Myometrial cell (primary cell): Measurements from ENCODE around the gene CIC. TPM values are rescaled to one million over a fixed set of nuclear protein-coding genes. Genes with fewer than 3 reads are reported as not detected.

Source experiments
- total RNA-seq: library from RNA; depleted of rRNA; stranded (reverse); fragments of >200 nt; gene quantifications from 2 replicates; pipeline ENCODE4 v1.2.3, GENCODE V29; 2015

Gene CIC
- total RNA-seq: 28.5 and 34.0 TPM in 2 replicates

DNA sequence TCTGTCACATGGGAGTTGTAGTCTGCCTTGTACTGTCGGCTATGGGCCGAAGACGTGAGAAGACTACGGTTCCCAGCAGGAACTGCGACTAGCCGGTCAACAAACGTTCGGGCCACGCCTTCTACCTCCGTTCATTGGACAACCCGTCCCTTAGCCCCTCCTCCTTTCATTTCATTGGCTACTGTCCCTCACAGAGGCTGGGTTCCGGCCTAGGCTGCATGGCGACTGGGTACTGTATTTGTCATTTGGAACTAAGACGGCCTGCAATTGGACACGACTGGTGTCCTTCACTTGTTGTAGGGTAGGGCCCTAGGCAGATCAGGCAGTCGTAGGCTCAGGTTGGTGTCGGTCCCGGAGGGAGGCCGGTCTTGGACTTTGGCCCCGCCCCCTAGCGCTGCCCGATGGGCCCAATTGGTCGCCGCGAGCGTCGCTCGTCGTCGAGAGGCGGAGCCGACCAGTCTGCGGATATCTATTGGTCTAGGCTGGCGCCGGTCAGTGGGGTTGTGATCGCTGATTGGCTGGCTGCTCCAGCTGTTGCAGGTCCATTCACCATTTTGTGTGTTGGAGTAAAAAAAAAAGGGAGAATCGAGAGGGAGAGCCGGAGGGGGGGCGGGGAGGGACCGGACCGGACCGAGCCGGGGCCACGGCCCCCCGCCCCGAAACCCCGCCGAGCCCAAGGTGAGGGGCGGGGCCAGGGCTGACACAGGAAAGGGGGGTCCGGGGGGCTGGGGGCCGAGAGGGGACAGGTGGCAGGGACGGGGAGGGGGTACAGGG, at the start of gene CIC:
Gene CIC, plus strand, starts transcription at position 549 of the 774 bp plus-strand sequence. CDS start 2,532 bp downstream, outside the sequence.

GRCh38 chr19:42219812-42220750, 49.0 kb upstream of the CIC start, which contains the start of gene ZNF526:
TSS of gene ZNF526 (plus strand) at chr19:42220312. CDS start at chr19:42224404, 4,092 bp downstream.

GRCh38 chr19:42242512-42243409, 26.3 kb upstream of the CIC start, which contains the start of gene GSK3A:
TSS of gene GSK3A (minus strand) at chr19:42242602. CDS start at chr19:42242465, 137 bp downstream.

GRCh38 chr19:42254850-42255765, 13.9 kb upstream of the CIC start, which contains the start of gene ERF:
TSS of gene ERF (minus strand) at chr19:42255128. CDS start at chr19:42254999, 129 bp downstream.

DNA sequence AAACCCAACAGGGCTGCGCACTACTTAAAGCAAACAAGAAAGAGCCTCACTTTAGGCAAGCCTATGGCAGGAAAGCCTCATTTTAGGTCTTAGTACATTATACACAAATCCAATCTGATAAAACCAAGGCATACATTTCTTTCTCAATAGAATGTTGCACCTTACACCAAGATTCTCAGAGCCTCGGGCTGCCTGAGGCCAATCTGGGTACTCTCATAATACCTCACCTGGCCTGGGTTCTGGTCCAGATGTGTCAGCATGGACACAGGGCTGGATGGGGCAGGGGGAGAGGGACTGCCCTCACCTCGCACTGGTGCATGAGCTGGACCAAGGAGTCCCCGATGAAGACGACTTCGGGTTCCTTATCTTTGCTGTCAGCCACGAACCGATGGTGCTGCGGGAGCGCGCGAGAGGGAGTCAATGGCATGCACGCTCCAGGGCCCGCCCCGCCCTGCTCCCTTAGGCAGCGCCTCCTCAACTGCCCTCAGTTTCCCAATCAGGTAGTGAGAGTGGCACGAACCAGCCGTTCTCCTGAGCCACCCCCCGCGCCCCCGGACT, 32.7 kb downstream of the CIC start, which contains the start of gene PRR19:
Gene PRR19, plus strand, starts transcription at position 487 of the 558 bp plus-strand sequence. CDS start 7,453 bp downstream, outside the sequence.

DNA sequence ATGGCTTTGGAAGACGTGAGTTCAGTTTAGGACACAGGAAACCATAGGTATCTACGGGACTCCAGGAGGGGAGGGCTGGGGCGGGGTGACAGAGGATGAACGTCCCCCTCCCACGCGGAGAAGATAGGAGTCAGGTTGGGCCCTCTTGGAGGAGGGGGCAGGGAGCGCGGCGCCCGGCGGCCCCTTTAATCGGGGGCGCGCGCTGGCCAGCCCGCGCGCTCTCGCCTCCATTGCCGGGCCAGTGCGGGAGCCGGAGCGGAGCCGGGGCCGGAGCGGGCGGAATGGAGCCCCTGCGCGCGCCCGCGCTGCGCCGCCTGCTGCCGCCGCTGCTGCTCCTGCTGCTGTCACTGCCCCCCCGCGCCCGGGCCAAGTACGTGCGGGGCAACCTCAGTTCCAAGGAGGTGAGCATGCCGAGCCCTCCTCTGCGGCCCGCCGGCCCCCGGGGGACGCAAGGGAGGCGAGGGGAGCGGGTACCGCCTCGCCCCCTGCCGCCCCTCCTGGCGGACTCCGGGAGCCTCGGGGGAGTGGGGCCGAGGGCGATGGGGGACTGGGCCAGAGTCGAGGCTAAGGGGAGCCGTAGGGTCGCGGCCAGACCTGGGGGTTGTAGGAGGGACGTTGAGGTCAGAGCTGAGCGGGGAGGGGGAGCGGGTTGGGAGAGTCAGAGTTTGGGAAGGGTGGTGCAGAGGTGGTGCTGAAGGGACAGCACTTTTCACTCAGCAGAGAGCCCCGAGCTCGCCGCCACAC, 44.2 kb downstream of the CIC start, which contains the start of gene TMEM145:
Gene TMEM145, plus strand, starts transcription at position 214 of the 744 bp plus-strand sequence. Its CDS starts 68 bp downstream, at position 282.

GRCh38 chr19:42325308-42325895, 56.4 kb downstream of the CIC start, which contains the start of gene MEGF8:
TSS of gene MEGF8 (plus strand) at chr19:42325635. CDS start at chr19:42326244, 609 bp downstream.

Other genes with a start within 250 kb of the CIC start
- gene GRIK5, start 199.0 kb upstream of the CIC start, total RNA-seq: not detected in 2 replicates
- gene ZNF574, start 193.1 kb upstream of the CIC start, total RNA-seq: 10.6 and 10.7 TPM in 2 replicates
- under 0.01 and 0.18 TPM in 2 replicates for gene POU2F2, start 136.8 kb upstream of the CIC start, total RNA-seq
- gene DEDD2, start 51.6 kb upstream of the CIC start, total RNA-seq: 22.0 and 35.2 TPM in 2 replicates
- 5.8 TPM in 2 replicates for gene ZNF526, start 48.9 kb upstream of the CIC start, total RNA-seq
- 14.7 and 16.4 TPM in 2 replicates for gene GSK3A, start 26.6 kb upstream of the CIC start, total RNA-seq
- gene ERF, start 14.1 kb upstream of the CIC start, total RNA-seq: 34.0 and 37.2 TPM in 2 replicates
- gene PRR19, start 32.9 kb downstream of the CIC start, total RNA-seq: 3.2 TPM in 1 of 2 replicates, not detected in the other
- gene PAFAH1B3, start 33.4 kb downstream of the CIC start, total RNA-seq: 44.4 and 55.8 TPM in 2 replicates
- under 0.01 TPM in 1 of 2 replicates, not detected in the other for gene TMEM145, start 44.1 kb downstream of the CIC start, total RNA-seq
- gene MEGF8, start 56.4 kb downstream of the CIC start, total RNA-seq: 13.3 and 18.5 TPM in 2 replicates
- gene CNFN, start 121.0 kb downstream of the CIC start, total RNA-seq: not detected in 2 replicates
- 2.0 and 7.3 TPM in 2 replicates for gene LIPE, start 158.1 kb downstream of the CIC start, total RNA-seq
- gene CXCL17, start 173.7 kb downstream of the CIC start, total RNA-seq: not detected in 2 replicates